Hippocampal formation (tissue), 2 donors: ENCODE results near the gene DNAH5.
"Not testable (repeated sequence)": the region's sequence is repeated elsewhere in the genome, so short reads cannot be mapped to it uniquely, and the experiment has no call there.

Experiments used
- DNase-seq, 2 donors: peaks; one replicate each; lab custom pipeline; 2025; lab: John Stamatoyannopoulos, UW

DNAH5 gene, protein sequence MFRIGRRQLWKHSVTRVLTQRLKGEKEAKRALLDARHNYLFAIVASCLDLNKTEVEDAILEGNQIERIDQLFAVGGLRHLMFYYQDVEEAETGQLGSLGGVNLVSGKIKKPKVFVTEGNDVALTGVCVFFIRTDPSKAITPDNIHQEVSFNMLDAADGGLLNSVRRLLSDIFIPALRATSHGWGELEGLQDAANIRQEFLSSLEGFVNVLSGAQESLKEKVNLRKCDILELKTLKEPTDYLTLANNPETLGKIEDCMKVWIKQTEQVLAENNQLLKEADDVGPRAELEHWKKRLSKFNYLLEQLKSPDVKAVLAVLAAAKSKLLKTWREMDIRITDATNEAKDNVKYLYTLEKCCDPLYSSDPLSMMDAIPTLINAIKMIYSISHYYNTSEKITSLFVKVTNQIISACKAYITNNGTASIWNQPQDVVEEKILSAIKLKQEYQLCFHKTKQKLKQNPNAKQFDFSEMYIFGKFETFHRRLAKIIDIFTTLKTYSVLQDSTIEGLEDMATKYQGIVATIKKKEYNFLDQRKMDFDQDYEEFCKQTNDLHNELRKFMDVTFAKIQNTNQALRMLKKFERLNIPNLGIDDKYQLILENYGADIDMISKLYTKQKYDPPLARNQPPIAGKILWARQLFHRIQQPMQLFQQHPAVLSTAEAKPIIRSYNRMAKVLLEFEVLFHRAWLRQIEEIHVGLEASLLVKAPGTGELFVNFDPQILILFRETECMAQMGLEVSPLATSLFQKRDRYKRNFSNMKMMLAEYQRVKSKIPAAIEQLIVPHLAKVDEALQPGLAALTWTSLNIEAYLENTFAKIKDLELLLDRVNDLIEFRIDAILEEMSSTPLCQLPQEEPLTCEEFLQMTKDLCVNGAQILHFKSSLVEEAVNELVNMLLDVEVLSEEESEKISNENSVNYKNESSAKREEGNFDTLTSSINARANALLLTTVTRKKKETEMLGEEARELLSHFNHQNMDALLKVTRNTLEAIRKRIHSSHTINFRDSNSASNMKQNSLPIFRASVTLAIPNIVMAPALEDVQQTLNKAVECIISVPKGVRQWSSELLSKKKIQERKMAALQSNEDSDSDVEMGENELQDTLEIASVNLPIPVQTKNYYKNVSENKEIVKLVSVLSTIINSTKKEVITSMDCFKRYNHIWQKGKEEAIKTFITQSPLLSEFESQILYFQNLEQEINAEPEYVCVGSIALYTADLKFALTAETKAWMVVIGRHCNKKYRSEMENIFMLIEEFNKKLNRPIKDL (N-terminal part only)

DNA sequence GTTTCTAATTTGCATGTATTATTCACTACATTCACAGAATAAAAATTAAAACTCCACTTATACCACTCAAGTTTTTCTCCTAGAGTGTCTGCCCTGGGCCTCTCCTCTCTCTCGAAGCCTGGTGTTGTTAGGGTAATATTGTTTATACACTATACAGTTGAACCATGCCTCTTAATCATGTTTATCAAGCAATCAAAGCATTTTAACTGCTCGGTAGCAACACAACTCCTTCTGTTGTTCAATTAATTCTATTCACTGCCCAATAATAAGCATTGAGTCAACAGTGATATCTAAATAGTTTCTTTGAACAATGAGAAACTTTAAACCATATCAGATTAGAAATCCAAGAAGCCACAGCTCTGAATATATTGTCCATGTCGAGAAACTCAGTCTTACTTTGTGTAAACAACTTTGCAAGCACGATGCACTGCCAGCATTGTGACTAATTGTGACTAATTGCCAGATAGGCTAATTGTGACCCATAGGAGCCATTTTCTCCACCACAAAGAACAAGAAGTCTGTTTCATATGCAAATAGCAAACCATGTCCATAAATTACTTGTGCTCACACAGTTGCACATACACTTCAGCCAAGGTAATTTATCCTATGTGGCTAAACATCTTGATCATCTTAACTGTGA is at the start of gene DNAH5:
TSS of gene DNAH5 (minus strand) at position 129 of the 640 bp plus-strand sequence. CDS start 250 bp downstream, outside the sequence.
- DNase-seq = no peak

DNA sequence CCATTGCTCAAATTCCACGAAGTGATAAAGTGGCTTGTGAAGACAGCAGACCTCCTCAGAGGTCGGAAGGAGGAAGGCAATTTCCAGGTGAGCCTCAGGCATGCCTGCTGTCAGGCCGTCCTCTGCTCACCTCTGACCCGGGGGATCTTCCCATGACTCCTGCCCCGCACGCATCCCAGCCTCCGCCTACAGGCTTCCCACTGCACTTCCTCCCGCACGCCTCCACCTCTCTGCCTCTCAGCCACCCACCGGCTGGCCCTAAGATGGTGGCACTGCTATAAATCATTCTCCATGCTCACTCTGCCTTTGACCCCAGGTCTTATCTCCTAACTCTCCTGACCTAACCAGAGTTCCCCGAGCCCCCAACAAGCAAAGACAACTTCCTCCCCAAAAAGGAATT is 49.4 kb upstream of the DNAH5 start:
- no peak for DNase-seq

DNA sequence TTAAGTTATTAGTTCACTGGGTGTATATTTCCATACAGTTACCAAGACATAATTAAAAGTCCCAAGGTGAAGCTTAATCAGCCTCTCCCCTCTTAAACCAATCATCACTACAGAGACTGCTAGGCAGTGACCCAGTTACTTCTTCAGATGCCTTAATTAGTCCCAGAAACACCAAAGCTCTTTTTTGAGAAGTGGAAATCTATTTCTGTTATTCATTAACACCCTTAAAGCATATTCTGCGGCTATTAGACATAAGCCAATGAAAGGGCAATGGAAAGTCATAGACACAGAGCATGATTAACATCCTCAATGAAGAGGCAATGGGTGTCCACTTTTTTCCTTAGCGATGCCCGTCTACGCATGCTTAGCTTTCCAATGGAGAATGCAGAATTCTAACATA is 48.3 kb upstream of the DNAH5 start:
- DNase-seq = no peak

DNA sequence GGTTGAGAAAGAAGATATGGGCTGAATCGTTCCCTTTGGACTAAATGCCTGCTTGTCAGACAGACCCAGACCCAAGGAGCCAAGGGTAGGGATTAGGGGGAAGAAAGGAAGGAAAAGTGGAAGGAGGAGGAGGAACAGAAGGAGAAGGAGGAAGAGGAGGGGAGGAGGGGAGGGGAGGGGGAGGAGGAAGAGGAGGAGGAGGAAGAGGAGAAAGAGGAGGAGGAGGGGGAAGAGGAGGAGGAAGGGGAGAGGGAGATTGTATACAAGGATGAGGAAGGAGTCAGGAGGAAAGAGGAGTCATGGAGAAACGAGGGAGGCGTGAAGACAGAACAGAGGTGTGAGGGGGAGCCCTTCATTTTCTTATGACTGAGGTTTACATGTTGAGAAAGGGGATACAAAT is 46.9 kb upstream of the DNAH5 start:
- no peak for DNase-seq

DNA sequence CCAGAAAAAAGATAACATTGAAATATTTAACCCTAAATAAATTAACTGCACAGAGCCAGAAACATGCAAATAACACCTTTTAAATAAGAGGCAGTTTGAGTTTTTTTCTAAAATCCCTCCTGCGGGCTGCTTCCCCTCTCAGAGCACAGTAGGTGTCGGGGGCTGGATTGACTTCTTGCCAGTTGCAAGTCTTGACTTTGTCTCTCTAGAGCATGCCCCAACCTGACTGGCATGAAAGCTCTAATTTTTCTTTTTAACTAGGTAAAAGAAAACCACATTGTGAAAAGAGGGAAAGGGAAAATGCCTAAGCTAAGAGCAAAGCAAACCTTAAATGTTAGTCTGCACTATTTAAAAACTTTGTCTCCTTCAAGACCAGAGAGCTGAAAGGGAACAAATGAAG is 46.4 kb upstream of the DNAH5 start:
- DNase-seq = no peak

DNA sequence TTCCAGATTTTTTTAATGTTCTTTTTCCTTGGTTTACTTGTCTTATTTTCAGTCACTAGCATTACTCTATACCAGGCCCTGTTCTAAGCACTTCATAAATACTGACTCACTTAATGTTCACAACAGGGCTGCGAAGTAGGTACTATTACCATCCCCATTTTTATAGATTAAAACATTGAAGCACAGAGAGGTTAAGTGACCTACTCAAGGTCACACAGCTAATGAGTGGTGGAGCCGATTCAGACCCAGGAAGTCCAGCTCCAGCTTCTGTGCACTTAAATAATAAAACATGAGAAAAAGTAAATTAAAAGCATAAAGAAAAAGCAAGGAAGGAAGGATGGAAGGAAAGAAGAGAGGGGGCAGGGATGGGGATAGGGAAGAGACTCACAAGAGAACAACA is 45.3 kb upstream of the DNAH5 start:
- no peak for DNase-seq

DNA sequence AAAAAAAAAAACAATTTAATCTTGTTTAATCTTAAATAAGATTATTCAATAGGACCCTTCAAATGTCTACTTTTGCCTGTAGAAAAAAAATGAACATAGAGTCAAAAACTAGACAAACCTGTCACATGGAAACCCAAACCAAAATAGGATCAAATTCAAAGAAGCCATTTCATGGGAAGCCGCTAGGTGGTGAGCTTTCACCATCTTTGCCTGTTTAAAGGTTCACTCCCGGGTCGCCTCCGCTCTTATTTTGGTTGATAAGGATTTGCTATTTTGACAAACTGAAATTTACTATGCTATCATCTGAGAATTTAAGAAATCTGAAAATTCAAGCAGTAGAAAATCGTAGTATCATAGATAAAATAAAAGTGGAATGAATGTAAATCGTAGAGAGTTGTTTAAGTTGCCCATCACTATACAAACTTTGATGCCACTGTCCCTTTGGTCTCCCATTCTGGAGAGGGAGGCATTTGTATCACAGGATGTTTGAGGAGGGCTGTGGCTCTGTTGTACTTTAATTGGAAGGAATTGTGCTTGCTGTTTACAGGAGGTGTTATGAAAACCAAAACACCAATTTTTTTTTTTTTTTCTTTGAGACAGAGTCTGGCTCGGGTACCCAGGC is 43.5 kb upstream of the DNAH5 start:
- DNase-seq = peak; percentile 17 to 68

DNA sequence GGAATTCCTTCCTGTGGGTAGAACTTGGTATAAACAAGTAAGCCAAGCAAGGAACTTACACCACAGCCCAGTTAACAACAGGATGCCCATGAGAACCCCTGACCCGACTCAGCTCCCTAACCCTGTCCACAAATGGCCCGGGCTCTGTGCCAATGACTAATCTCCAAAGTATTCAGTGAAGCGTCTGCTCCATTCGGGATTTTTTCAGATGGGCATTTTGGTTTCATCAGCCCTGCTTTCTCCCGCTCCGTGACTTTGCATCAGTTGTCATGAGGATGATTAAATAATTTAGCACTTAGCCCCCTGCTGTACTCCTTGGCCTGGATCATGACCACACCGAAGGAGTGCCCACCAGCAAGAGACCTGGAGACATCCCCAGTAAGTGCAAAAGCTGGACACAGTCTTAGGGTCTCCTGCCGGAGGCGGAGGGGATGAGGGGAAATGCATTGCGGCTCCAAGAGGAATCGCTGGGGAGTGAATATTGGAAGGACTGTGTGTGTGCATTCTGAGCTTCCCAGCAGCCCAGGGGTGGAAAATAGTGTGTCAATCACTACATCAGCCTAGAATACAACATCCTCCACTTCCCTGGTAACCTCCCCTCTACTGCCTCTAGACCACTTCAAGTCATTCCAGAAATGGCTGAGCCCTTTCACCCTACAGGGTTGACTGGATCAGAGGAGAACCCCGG is 41.4 kb upstream of the DNAH5 start:
- no peak for DNase-seq

DNA sequence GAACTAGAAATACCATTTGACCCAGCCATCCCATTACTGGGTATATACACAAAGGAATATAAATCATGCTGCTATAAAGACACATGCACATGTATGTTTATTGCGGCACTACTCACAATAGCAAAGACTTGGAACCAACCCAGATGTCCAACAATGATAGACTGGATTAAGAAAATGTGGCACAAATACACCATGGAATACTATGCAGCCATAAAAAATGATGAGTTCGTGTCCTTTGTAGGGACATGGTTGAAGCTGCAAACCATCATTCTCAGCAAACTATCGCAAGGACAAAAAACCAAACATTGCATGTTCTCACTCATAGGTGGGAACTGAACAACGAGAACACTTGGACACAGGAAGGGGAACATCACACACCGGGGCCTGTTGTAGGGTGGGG is 40.4 kb upstream of the DNAH5 start:
- not testable (repeated sequence) for DNase-seq

DNA sequence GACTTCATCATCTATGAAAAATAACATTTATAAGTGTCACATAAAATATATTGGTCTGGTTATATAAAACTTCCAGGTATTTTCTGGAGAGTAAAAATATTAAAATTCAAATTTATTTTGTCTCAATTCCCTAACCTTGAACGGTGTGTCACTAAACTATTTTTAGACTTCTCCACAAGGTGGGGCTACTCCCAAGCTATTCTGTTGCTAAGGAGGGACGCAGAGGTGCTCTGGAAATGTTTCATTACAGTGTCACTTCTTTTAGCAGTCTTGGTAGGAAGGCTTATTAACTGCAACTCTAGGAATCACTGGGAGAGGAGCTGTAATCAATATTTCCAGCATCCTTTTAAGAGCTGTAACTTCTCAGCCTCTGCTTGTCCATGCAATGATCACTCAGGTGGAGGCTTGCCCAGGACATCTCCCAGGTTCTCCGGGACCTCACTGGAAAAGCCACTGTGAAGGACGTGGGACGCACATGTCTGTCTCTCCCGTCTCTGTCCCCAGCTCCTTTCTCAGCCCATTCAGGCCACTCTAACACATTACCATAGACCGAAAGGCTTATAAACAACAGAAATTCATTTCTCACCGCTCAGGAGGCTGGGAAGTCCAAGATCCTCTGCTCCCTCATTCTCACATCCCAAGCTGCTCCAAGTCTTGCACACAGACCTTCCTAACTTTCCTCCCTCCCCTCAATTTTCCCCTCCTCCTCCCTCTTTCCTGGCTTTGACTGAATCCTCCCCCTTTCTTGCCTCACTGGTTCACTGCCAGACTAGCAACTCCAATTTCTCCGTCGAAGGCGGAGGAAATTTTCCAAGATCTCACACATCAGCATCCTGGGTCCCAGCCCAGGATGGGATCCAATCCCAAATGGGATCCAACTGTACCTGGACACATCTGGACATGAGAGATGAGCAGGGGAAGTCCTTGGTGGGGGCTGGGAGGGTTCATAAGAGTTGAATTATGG is 32.7 kb upstream of the DNAH5 start:
- DNase-seq = no peak

DNA sequence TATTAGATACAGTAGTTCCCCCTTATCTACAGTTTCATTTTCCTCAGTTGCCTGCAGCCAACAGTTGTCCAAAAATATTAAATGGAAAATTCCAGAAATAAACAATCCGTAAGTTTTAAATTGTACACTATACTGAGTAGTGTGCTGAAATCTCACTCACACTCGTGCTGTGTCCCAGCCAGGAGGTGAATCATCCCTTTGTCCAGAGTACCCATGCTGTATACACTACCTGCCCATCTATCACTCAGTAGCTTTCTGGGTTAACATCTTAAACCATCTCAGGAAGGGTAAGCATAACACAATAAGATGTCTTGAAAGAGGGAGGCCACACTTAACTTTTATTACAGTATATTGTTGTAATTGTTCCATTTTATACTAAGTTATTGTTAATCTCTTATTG is 31.7 kb upstream of the DNAH5 start:
- no peak for DNase-seq

DNA sequence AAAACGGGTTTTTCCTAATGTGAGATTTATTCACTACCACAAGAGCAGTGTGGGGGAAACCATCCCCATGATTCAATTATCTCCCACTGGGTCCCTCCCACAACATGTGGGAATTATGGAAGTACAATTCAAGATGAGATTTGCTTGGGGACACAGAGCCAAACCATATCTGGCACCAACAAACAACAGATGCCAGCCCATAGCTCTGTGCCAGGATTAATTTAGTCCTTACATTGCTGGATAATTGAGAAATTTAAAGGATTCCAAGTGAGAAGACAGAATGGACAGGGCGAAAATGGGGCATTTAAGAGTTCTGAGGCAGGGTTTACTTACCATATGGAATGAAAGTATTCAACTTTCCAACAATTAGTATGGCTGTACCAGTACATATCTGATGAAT is 30.8 kb upstream of the DNAH5 start:
- no peak for DNase-seq

DNA sequence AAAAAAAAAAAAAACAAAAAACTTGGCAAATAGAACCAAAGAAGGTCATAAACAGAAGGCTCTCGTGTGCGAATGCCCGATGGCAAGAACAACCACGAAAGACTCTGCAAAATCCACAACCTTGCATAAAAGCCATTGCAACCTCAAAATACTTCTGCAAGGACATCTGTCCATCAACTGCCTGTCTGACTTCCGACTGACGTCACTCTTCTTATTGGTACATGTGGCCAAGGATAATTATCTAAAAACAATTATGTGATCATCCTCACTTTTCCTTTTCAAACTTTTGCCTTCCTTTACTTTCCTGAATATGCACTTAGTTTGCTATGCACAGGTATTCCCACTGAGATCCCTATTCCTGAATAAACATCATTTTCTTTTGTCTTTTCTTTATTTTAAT is 29.2 kb upstream of the DNAH5 start:
- no peak for DNase-seq

DNA sequence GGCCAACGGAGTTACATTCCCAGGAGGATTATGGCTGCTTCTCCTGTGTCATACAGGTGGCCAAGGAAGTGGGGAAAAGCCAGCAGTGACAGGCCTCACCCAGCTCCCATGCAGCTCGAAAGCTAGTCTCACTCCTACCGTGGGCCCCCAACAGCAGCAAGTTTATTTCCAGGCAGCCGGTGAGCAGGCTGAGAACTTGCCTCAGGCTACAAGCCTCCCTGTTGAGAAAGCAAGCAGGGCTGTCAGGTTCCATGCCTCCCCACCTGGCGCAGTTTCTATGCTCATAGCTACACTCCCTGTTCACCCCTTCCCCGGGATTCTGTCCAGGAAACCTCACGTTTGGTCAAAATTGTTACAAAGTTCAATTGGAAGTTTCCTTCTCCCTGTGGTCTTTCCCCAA is 27.5 kb upstream of the DNAH5 start:
- DNase-seq = no peak

DNA sequence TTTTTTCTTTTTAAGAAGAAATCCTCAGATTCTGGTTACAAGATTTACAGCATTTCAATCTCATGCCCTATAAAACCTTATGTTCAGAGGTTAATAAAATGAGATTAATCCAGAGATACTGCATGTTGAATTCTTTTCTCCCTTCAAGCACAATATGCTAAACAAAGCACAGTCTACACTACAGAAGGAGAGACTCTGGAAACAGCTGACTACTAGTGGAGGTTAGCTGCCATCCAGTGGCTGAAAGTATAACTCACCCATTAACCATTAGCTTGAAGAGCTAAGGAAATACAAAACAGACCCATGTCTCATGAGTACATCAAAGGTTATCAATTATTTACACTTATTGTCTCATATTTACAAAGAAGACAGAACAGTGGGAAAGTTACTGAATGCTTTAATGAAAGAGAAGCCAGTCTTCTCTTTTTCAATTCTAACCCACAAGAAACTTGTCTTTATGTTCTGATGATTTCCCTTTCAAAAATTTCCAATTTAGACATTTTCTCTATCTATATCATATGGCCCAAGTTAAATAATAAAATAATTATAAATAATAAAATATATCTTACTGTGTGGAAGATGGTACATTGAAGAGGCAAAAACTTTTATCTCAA is 12.7 kb upstream of the DNAH5 start:
- DNase-seq = peak in 1 of 2 donors; percentile 81

DNA sequence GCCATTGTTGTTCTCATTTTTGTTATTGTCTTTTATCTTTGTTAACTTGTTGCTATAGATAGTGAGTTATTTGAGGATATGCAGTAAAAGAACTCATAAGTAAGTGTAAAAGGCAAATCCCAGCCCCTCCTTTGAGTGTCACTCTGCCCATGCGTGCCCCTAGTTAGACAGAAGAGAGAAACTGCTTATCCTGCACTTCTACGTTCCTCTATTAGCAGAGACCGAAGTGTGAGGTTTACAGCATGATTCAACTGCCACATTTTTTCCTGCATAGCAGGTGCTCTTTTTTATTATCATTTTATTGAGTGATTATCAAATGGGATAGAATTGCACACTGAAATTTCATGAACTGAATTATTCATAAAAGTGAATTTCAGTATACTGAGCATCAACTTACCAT is 12.0 kb upstream of the DNAH5 start:
- DNase-seq = no peak

DNA sequence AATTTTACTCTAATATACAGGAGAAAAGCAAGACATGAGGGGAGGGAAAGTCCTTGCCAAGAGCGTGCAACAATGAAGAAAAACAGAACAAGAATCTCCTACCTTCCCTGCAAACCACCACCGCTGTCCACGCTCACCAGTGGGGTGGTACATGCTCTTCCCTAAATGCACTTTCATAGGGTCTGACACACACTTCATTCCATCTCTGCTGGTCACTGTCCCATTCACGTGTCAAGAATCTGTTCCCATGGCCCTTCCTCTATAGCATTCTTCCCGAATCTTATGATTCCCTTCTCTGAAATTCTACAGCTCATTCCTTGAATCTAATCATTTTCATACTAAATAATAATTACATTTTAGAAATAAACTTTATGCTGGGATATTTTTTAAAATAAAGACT is 11.4 kb upstream of the DNAH5 start:
- DNase-seq = no peak

DNA sequence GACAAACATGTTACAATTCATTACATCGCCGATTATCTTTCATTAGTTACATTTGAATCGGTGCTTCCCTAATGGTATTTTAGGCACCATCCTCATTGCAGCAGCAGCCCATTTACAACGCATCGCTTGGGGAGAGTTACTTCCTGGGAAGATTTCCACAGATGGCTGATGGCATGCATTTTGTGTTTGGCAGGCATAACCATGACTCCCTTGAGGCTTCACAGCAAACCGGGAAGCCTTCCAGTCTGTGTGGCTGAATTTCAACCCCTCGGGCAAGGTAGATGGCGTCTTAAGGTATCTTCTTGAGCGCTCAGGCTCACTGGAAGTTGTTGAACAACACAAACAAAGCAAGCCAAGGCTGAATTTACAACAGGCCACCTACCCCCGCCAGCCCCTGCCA is 1.6 kb upstream of the DNAH5 start:
- DNase-seq = peak in 1 of 2 donors; percentile 36

DNA sequence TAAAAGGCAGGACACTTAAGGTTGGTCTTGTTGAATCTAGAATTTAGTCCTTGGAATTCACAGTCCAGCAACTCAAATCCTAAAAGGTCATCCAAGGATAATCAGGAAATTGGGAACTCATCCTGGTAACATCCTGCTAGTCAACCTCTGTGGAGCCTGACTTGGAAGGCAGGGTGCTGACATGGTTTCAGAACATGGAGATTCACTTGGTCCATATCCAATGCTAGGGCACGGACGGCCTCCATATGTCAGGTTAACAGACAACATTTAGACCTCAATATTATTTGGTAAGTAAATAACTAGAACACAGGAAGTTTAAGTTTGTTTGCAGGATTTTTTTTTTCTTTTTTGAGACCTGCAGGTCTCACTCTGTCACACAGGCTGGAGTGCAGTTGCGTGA is 783 bp upstream of the DNAH5 start:
- no peak for DNase-seq
